Nephron progenitor cell (in vitro differentiated cells): ENCODE data around the gene PHACTR1.

Experiments used
- DNase-seq: peaks from one replicate; pipeline ENCODE4 v3.0.0; 2021
- H3K27ac Mint-ChIP-seq: 2 replicates; pipeline ENCODE4 v1.8.0; 2021; ENCODE audit warnings: mild to moderate bottlenecking, moderate library complexity, mixed read lengths
- H3K27me3 Mint-ChIP-seq: 2 replicates; pipeline ENCODE4 v1.8.0; 2021; ENCODE audit warnings: mild to moderate bottlenecking, low read depth, mixed read lengths; ENCODE audit not compliant: poor library complexity
- H3K36me3 Mint-ChIP-seq: 2 replicates; pipeline ENCODE4 v1.8.0; 2021; ENCODE audit warnings: low read depth, mixed read lengths
- H3K4me1 Mint-ChIP-seq: 2 replicates; pipeline ENCODE4 v1.8.0; 2021; ENCODE audit warnings: mixed read lengths
- H3K4me3 Mint-ChIP-seq: 2 replicates; pipeline ENCODE4 v1.8.0; 2021; ENCODE audit warnings: mild to moderate bottlenecking, moderate library complexity, mixed read lengths
- H3K9me3 Mint-ChIP-seq: 2 replicates; pipeline ENCODE4 v1.8.0; 2021; ENCODE audit warnings: mild to moderate bottlenecking, moderate library complexity, mixed read lengths
- CTCF ChIP-seq: fragments of 200-600 bp; sonication (generic); IDR thresholded peaks from 2 replicates; pipeline ENCODE4 v1.5.0; 2021; ENCODE audit warnings: antibody characterized with exemption

The PHACTR1 gene

GRCh38 chr6:13299918-13300317 lies 583.4 kb downstream of the PHACTR1 start:
- Mint-ChIP-seq H3K27ac (no peak overlapping the region), H3K4me1 (peaks cover 18% of the 10 kb centered on the region), H3K36me3 (peaks cover 84% of the 10 kb centered on the region), H3K27me3 (no peaks in the 10 kb centered on the region), H3K9me3 (no peaks in the 10 kb centered on the region), H3K4me3 (no peak overlapping the region)
- no peak for DNase-seq
- TF ChIP-seq CTCF = no peak

- Mint-ChIP-seq H3K9me3 (no peaks in the 10 kb centered on the region), H3K27ac (peak overlapping the region; percentile 34)
- TF ChIP-seq CTCF = no peak
Measured at GRCh38 chr6:13300643-13301590, 584.4 kb downstream of the PHACTR1 start.

GRCh38 chr6:13302291-13302690 lies 585.7 kb downstream of the PHACTR1 start:
- TF ChIP-seq CTCF = no peak
- H3K27ac Mint-ChIP-seq = peak overlapping the region; percentile 94
- no peaks in the 10 kb centered on the region for H3K9me3 Mint-ChIP-seq
- H3K4me3 Mint-ChIP-seq = no peak overlapping the region
- H3K4me1 Mint-ChIP-seq = peaks cover 5% of the 10 kb centered on the region
- no peaks in the 10 kb centered on the region for H3K27me3 Mint-ChIP-seq
- DNase-seq = no peak
- peaks cover 88% of the 10 kb centered on the region for H3K36me3 Mint-ChIP-seq

More at GRCh38 chr6:13300643-13301590, 584.4 kb downstream of the PHACTR1 start:
- Mint-ChIP-seq H3K36me3 (peaks cover 85% of the 10 kb centered on the region), H3K27me3 (no peaks in the 10 kb centered on the region), H3K4me1 (peaks cover 13% of the 10 kb centered on the region), H3K4me3 (no peak overlapping the region)
- no peak for DNase-seq

GRCh38 chr6:13302751-13303667 lies 586.4 kb downstream of the PHACTR1 start:
- Mint-ChIP-seq H3K27me3 (no peaks in the 10 kb centered on the region), H3K36me3 (peaks cover 87% of the 10 kb centered on the region), H3K27ac (peak overlapping the region; percentile 82), H3K4me1 (peaks cover 5% of the 10 kb centered on the region), H3K4me3 (no peak overlapping the region), H3K9me3 (no peaks in the 10 kb centered on the region)
- DNase-seq = no peak
- TF ChIP-seq CTCF = no peak

GRCh38 chr6:13303668-13304017 lies 587.1 kb downstream of the PHACTR1 start:
- no peaks in the 10 kb centered on the region for H3K27me3 Mint-ChIP-seq
- H3K27ac Mint-ChIP-seq = peak overlapping the region; percentile 82
- no peak for DNase-seq
- TF ChIP-seq CTCF = no peak
- H3K4me3 Mint-ChIP-seq = no peak overlapping the region
- H3K9me3 Mint-ChIP-seq = no peaks in the 10 kb centered on the region
- peaks cover 87% of the 10 kb centered on the region for H3K36me3 Mint-ChIP-seq
- H3K4me1 Mint-ChIP-seq = peaks cover 5% of the 10 kb centered on the region
